C4-2B (cell line): ENCODE data around the gene GYPC.
"Not testable (repeated sequence)": the region's sequence is repeated elsewhere in the genome, so short reads cannot be mapped to it uniquely, and the experiment has no call there.

ENCODE experiments used
- H3K27ac ChIP-seq: fragments of 450-650 bp; 2 replicates; pipeline ENCODE4 v1.5.1; 2017
- CTCF ChIP-seq: fragments of 450-650 bp; conservative IDR thresholded peaks from 2 replicates; pipeline ENCODE4 v1.5.1; 2017; ENCODE audit warnings: mild to moderate bottlenecking
- ZFX ChIP-seq: fragments of 450-650 bp; IDR thresholded peaks from 2 replicates; pipeline ENCODE4 v1.6.1; 2017

Gene GYPC

DNA sequence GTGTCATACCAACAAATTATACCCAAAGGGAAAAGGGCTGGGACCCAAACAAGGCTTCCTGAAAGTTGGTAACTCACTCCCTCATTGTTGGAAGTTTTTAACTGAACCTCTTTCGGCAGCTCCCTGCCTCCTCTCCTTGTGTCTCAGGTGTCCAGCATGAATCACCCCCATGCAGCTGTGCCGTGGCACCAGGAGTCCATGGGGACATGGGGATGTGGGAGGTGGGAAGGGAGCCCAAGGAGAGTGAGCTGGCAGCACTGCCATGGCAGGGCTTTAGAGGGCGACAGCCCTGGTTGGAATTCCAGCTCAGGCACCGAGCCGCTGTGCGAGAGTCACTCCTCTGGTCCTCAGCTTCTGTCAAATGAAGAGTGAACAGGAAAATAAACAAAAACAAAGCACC lies 12.5 kb upstream of the GYPC start:
- TF ChIP-seq CTCF (no peak), ZFX (no peak)
- H3K27ac ChIP-seq = no peak overlapping the region

DNA sequence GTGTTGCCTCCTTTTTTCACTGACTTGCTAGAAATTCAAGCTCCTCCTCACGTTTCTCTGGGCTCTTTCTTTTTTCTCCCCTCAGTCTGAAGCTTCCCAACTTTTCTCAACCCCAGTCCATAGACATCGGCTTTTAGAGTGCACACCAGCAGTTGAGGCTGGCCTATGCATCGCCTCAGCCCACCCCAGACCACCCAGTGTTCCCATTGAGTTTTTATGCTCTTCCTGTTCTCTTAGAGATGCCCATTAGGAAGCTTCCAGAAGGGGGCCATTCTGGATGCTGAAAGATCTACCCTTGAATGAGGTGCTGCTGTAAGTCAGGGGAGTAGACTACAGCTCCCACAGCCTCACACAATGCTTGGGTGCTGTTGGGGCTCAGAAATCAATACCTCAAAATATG lies 12.0 kb upstream of the GYPC start:
- H3K27ac ChIP-seq = no peak overlapping the region
- TF ChIP-seq ZFX (no peak), CTCF (no peak)

DNA sequence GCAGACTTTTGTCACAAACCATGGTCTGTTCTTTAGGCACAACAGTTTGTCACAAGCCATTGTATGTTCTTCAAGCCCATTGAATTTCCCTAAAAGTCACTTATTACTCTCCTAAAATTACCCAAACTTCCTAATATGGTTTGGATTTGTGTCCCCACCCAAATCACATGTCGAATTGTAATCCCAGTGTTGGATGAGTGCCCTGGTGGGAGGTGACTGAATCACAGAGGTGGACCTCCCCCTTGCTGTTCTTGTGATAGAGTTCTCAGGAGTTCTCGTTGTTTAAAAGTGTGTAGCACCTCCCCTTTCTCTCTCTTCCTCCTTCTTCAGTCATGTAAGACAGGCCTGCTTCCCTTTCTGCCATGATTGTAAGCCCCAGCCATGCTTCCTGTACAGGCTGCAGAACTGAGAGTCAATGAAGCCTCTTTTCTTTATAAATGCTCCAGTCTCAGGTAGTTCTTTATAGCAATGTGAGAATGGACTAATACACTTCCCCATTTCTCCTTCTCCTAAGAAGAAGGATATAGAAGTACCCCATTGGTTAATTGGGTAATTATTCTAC lies 11.2 kb upstream of the GYPC start:
- TF ChIP-seq CTCF (no peak), ZFX (no peak)
- no peak overlapping the region for H3K27ac ChIP-seq

GRCh38 chr2:126645211-126645618 lies 10.7 kb upstream of the GYPC start:
- no peak for TF ChIP-seq ZFX
- no peak overlapping the region for H3K27ac ChIP-seq

GRCh38 chr2:126646026-126646425 lies 9.9 kb upstream of the GYPC start:
- no peak for TF ChIP-seq CTCF
- TF ChIP-seq ZFX = no peak
- H3K27ac ChIP-seq = no peak overlapping the region

DNA sequence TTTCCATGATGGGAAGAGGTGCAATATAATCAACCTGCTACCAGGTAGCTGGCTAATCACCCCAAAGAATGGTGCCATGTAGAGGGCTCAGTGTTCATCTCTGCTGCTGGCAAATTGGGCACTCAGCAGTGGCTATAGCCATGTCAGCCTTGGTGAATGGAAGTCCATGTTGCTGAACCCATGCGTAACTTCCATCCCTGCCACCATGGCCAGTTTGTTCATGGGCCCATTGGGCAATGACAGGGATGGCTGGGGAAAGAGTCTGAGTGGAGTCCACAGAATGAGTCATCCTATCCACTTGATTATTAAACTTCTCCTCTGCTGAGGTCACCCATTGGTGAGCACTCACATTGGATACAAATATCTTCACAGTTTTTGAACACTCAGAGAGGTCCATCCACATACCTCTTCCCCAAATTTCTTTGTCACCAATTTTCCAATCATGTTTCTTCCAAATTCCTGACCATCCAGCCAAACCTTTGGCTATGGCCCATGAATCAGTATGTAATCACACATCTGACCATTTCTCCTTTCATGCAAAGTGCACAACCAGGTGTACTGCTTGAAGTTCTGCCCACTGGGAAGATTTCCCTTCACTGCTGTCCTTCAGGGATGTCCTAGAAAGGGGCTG lies 8.1 kb upstream of the GYPC start:
- H3K27ac ChIP-seq = not testable (repeated sequence)

- H3K27ac ChIP-seq = not testable (repeated sequence)
These were observed 7.6 kb upstream of the GYPC start for GRCh38 chr2:126648345-126648786.

- no peak overlapping the region for H3K27ac ChIP-seq
- TF ChIP-seq CTCF (no peak), ZFX (no peak)
These were observed 6.9 kb upstream of the GYPC start for GRCh38 chr2:126649101-126649500.

GRCh38 chr2:126650994-126651393 lies 5.0 kb upstream of the GYPC start:
- no peak overlapping the region for H3K27ac ChIP-seq
- TF ChIP-seq CTCF (no peak), ZFX (no peak)
